C4-2B (cell line): ENCODE data around the gene OPCML.

Experiments
- CTCF ChIP-seq: fragments of 450-650 bp; conservative IDR thresholded peaks from 2 replicates; pipeline ENCODE4 v1.5.1; 2017; ENCODE audit warnings: mild to moderate bottlenecking
- ZFX ChIP-seq: fragments of 450-650 bp; IDR thresholded peaks from 2 replicates; pipeline ENCODE4 v1.6.1; 2017

GRCh38 chr11:133115099-133115498, 417.2 kb downstream of the OPCML start:
- TF ChIP-seq CTCF (no peak), ZFX (no peak)
